ENCODE results near the gene PFAS.
"Not testable (repeated sequence)": the region's sequence is repeated elsewhere in the genome, so short reads cannot be mapped to it uniquely, and the experiment has no call there.

The PFAS gene

DNA sequence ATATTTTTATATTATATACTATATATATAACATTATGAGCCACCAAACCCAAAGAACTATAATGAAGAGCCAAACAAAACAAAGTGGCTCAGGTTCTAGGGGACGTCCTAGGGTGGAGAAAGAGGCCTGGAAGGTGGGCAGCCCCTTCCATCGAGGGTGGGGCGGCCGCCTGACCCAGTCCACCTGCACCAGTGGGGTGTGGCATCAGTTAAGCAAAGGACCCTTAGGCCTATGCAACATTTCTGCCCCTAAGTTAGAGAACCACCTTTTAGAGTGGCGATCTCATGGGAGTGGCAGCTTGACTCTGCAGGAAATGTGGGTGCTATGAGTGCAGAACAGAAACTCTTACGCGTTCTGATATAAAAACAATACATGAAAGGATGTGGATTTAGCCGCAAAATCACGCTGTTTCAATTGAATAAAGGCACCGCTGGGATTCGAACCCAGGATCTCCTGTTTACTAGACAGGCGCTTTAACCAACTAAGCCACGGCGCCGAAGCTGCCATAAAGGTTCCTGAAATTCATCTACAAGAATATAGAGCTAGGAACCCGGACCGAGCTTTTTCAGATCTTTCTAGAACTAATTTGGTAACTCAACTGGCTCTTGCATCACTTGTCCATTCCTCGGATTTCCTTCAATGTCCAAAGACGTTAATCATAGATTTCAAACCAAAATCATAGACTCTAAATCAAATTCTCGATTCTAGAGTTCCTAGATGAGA lies 23.1 kb upstream of the PFAS start:
- peak; percentile 84 for DNase-seq

- peak; percentile 92 for DNase-seq
Measured at GRCh38 chr17:8226536-8227237, 22.4 kb upstream of the PFAS start.

GRCh38 chr17:8227238-8227581 lies 21.9 kb upstream of the PFAS start:
- no peak for DNase-seq

DNA sequence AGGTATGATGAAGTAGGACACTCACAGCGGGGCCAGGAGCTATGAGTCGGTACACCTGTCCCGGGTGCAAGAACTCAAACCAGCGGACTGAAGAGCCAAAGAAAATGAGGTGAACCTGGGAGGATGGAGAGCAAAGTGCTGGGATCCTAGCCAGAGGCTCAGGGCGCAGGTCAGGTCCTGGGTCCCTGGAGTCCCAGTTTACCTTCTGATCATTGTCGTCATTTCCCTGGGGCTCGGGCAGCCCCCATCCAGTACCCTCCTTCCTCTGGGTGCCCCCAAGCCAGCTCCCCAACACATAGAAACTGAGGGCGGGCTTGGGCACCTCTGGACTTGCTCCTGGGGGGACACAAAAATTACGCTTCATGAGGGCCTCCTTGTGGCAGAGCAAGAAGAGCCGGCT lies 17.4 kb upstream of the PFAS start:
- no peak for DNase-seq

DNA sequence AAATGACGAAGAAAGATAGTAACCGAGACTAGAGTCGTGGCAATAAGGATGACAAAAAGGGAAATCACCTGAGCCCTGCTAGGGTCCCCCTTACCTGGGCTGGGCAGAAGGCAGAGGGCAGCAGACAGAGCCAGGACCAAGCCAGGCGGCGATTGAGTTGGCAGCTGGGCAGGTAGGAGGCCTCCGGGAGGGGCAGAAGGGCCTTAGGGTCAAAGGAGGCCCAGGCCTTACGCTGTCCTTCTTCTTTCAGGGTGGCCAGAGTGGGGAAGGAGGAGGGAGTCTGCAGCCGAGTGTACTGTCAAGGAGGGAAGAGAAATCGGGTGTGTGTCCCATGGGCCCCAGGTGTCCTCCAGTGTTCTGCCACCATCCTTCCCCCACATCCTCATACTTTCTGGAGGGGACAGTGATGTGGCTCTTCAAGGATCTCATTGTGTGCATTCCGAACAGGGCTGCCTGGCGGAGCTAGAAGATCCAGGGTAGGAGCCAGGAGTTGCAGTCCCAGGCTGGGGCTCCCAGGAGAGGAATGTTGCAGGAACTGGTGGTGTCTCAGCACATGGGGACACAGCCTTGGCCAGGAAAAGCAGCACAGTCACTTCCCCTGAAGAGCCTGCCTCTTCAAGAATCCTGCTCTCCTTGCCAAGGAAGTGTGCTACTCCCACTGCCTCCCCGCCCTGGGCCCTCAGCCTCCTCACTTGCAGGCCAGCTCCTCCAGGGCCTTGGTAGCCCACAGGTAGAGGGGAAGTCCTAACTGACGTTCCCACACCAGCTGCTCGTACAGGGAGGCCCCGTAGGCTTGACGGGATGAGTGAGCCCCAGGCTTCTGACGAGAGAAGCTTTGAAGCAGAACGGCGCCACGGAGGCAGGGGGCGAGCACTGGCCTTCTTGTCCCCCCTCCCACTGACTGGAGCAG lies 14.5 kb upstream of the PFAS start:
- no peak for DNase-seq

GRCh38 chr17:8235676-8236075 lies 13.4 kb upstream of the PFAS start:
- no peak for DNase-seq

DNA sequence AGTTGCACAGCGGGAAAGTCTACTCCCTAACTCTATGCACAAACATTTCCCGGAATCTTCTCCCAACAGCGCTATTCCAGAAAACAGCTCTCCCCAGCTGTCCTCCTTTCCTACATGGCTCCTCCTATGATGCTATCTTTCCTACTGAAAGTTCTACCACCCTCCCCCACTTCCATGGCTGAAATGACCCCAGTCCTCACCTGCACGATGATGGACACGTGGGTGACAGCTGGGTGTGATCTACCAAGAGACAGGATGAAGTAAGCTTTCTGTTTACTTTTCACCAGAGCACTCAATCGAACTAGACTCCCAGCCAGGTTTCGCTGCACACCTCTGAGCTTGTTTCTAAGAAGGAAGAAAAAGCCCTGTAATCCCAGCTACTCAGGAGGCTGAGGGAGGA lies 11.9 kb upstream of the PFAS start:
- DNase-seq: peak; percentile 93

DNA sequence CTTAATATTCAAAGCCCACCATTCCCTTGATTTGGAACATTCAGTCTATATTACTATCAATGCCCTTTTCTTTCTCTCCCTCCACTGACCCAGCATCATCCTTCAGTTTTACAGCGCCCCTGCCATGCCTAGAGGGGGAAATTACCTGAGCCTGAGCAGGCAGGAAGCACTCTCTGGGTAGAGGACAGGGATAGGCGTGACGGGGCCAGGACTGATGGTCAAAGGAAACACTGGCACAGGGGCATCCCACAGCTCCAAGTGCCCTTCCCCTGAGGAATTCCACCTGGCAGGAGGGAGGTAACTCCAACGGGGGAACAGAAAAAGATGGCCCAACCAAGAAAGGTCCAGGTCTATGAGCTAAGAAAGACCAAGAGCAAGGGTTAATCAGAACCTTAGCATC lies 11.2 kb upstream of the PFAS start:
- DNase-seq: peak; percentile 7

DNA sequence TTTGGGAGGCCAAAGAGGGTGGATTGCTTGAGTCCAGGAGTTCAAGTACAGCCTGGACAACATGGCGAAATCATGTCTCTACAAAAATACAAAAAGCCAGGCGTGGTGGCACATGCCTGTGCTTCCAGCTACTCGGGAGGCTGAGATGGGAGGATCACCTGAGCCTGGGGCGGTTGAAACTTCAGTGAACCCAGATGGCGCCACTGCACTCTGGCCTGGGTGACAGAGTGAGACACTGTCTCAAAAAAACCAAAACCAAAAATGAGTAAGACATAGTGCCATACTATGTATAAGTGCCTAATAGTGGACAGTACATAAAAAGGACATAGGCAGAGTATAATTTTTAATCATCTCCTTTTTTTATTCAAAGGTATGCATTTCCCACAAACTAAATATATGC lies 5.3 kb upstream of the PFAS start:
- DNase-seq: no peak

- DNase-seq: no peak
Measured at GRCh38 chr17:8244768-8245167, 4.3 kb upstream of the PFAS start.

- DNase-seq: no peak
Measured at GRCh38 chr17:8249621-8250500, 772 bp downstream of the PFAS start.

DNA sequence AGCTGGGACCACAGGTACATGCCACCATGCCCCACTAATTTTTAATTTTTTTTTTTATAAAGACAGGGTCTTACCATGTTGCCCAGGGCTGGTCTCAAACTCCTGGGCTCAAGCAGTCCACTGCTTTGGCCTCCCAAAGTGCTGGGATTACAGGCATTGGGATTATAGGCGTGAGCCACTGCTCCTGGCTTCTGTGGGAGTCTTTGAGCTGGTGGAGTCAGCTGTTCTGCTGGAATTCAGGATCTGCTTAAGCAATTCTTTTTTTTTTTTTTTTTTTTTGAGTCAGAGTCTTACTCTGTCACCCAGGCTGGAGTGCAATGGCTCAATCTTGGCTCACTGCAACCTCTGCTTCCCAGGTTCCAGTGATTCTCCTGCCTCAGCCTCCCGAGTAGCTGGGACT lies 2.3 kb downstream of the PFAS start:
- DNase-seq: not testable (repeated sequence)

- DNase-seq: no peak
Measured at GRCh38 chr17:8253801-8254200, 4.7 kb downstream of the PFAS start.

- no peak for DNase-seq
Measured at GRCh38 chr17:8254881-8255280, 5.8 kb downstream of the PFAS start.

DNA sequence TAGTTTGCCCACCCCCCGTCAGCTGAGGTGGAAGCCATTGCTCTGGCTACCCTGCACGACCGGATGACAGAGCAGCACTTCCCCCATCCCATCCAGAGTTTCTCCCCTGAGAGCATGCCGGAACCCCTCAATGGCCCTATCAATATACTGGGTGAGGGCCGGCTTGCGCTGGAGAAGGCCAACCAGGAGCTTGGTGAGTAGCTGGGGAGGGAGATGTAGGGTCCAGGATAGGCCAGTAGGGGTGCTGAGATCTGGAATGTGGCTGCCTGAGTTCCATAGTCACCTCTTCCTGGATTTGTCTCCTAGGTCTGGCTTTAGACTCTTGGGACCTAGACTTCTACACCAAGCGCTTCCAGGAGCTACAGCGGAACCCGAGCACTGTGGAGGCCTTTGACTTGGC lies 6.4 kb downstream of the PFAS start:
- no peak for DNase-seq

- DNase-seq: no peak
Measured at GRCh38 chr17:8256291-8256690, 7.2 kb downstream of the PFAS start.

- no peak for DNase-seq
Measured at GRCh38 chr17:8256691-8257090, 7.6 kb downstream of the PFAS start.

DNA sequence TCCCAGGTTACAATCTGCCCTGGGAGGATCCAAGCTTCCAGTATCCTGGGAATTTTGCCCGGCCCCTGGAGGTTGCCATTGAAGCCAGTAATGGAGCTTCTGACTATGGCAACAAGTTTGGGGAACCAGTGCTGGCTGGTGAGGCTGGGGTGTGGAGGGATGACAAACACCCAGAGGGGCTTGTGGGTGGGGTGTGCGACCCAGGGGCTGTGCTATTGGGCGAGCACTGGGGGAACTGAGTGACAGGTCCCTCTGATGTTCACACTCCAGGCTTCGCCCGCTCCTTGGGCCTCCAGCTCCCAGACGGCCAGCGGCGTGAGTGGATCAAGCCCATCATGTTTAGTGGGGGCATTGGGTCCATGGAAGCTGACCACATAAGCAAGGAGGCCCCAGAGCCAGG lies 8.7 kb downstream of the PFAS start:
- DNase-seq: no peak

- DNase-seq: no peak
Measured at GRCh38 chr17:8264320-8264719, 15.2 kb downstream of the PFAS start.

DNA sequence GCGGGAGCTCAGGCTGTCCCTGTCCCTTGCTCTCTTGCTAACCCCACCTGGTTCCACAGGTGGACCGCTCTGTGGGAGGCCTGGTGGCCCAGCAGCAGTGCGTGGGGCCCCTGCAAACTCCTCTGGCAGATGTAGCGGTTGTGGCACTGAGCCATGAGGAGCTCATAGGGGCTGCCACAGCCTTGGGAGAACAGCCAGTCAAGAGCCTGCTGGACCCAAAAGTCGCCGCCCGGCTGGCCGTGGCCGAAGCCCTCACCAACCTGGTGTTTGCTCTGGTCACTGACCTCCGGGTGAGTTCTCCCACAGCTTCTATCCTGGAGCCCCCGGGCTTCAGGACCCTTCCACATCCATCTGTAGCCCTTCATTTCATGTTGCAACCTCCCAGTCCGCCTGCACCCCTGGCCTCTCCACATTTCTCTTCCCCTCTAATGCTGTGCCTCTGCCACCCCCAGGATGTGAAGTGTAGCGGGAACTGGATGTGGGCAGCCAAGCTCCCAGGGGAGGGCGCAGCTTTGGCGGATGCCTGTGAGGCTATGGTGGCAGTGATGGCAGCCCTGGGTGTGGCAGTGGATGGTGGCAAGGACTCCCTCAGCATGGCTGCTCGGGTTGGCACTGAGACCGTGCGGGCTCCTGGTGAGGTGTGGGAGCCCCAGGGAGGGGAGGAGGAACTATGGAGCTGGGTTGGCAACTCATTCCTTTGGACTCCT lies 15.9 kb downstream of the PFAS start:
- DNase-seq: no peak

DNA sequence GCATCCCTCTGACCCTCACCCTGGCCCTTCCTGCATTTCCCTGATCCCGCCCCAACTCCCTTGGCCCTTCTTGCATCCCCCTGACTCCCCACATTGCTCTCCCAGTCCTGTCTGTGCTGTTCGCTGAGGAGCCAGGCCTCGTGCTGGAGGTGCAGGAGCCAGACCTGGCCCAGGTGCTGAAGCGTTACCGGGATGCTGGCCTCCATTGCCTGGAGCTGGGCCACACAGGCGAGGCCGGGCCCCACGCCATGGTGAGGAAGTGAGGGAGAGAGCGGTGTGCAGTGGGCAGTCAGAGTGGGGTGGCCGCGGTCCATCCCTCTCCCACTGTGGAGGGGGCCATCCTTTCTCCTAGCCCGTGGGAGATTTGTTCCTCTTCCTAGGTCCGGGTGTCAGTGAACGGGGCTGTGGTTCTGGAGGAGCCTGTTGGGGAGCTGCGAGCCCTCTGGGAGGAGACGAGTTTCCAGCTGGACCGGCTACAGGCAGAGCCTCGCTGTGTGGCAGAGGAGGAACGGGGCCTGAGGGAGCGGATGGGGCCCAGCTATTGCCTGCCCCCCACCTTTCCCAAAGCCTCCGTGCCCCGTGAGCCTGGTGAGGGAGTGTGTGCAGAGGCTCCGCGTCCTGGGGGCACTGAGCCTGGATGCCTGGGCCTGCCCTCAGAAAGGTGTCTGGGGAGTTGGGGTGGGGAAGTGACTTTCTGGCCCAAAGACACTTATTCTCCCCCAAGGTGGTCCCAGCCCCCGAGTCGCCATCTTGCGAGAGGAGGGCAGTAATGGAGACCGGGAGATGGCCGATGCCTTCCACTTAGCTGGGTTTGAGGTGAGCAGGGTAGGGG lies 17.8 kb downstream of the PFAS start:
- no peak for DNase-seq
